ENCODE results near the gene CDH12.
"Not testable (repeated sequence)": the region's sequence is repeated elsewhere in the genome, so short reads cannot be mapped to it uniquely, and the experiment has no call there.

The CDH12 gene

GRCh38 chr5:22852807-22853660, at the start of gene CDH12:
Gene CDH12, minus strand, starts transcription at chr5:22853344.
- peak; percentile 64 to 98 for DNase-seq

DNA sequence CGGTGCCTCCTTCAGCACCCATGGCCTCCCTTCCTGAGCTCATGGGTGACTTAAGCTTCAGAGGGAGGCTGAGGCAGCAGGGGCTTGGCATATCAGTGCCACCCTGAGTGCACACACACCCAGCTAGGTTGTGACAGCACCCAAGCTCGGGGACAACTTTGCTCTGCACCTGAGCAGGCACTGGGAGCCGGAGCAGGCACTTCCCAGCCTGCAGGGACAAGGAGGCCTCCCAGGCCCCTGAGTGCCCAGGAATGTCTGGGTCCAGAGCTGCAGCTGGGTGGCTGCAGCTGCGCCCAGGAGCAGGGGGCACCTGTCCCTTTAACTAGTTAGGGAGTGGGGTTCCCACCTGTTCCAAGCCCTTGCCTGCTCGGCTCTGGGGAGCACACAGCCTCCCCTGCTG, 48.7 kb upstream of the CDH12 start:
- no peak for DNase-seq

DNA sequence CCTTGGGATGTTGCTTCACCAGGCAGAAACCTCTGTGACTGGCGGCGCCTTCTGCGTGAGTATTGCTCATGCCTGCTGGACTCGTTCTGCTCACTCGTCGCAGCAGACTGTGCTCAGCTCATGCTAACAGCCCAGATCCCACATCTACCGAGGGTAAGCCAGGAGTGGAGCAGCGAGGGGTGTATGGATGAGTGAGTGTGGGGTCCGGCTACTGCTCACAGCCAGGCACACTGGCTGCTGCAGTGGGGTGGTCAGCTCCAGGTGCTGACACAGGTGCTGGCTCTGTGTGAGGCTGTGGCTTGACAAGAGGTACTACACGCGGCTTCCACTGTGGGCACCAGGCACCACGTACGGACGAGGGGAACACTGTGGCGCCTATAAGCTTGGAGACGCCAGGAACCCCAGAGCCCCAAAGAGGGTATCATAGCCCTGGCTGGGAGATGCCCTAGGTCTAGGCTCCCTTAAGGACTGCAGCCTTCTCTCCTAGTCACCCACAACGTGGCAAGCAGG, 47.7 kb upstream of the CDH12 start:
- no peak for DNase-seq

DNA sequence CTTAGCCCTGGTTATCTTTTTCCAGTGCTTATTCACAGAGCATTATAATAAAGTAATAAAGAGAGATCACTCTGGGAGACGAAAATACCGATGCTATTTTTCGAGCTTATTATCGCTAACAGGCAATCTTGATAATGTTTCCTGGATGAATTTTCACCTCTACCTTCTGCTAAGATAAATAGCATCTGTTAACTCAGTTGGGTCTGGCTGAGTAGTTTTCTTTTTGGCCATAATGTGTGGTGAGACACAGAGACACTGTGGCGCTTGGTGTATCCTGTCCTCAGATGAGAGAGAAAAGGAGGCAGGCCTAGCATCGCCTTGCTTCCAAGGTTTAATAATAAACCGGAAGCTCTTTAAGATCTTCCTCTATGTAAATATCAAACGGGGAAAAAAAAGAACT, 46.2 kb upstream of the CDH12 start:
- DNase-seq: no peak

- DNase-seq: no peak
Observed at GRCh38 chr5:22896152-22896551, 43.0 kb upstream of the CDH12 start.

GRCh38 chr5:22892441-22892840, 39.3 kb upstream of the CDH12 start:
- DNase-seq: no peak

DNA sequence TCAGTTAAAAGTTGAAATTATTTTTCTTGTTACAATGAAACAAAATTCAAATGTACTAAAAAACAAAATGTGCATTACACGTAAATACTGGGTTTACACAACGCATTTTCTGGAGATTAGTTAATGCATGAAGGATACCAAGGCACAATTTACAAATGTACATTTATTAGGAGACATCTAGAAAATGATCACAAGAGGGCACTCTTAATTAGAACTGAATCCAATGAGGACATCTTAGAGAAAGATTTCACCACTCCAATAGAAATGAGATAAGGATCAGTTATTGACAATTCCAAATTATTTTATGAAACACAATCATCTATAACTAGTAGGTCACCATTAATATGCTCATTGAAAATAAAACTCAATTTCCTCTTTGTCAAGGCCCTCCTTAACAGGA, 36.6 kb upstream of the CDH12 start:
- DNase-seq: no peak

DNA sequence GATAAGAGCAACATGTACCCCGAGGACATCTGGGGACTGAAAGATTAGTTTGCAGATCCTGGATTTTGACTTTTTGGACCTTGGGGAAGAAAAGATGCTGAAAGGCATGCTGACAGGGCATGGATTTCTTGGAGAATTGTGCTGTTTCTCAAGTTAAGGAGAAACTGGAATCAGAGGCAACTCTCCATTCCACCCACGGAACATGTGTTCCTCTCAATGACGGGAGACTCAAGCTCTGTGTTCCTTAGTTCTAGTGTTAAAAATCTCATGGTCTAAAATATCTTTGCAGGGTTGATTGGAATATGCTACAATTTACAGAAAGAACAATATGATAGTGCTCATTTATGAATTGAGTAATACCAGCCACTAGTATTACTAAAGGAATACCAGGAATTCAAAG, 34.4 kb upstream of the CDH12 start:
- no peak for DNase-seq

DNA sequence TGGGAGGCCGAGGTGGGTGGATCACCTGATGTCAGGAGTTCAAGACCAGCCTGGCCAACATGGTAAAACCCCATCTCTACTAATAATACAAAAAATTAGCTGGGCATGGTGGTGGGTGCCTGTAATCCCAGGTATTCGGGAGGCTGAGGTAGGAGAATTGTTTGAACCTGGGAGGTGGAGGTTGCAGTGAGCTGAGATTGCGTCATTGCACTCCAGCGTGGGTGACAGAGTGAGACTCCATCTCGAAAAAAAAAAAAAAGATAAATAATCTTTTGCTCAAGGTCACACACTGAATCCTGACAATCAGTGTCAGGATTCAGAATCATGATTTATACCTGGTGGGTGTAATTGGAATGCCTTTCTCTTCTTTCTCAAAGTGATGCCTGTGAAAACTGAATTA, 5.8 kb upstream of the CDH12 start:
- DNase-seq: not testable (repeated sequence)

DNA sequence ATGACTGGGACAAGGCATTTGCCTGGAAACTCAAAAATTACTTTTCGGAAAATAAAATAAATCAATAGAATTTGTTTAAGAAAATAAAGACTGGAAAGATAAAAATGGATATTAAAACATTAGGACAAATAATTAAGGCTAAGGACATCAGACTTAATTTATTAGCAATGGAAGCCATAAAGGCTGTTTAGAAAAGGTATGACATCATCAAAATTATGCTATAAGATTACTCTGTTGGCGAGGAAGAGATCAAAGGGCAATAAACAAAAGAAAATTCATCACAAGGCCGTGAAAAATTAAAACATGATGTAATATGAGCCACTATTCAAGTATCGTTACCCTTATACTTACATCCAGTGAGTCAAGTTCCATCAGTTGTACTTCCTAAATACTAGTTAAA, 2.7 kb upstream of the CDH12 start:
- no peak for DNase-seq

GRCh38 chr5:22850981-22851380, 2.2 kb downstream of the CDH12 start:
- DNase-seq: no peak

DNA sequence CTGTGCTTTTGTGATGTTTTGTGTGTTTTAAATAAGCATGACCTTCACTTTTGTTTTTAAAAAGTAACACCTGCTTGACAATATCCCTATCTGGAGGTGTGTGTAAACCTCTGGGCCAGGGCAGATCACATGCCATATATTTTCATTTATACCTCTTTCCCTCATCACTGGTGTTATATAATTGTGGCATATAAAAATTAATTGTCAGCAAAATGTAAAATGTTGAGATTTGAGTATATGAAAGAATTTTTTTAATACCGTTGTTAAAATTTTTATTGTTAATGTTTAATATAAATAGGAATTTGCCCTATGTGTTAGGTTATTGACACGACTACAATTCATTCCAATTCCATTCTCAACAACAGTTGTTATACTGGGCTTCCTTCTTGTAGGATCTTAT, 6.5 kb downstream of the CDH12 start:
- no peak for DNase-seq

DNA sequence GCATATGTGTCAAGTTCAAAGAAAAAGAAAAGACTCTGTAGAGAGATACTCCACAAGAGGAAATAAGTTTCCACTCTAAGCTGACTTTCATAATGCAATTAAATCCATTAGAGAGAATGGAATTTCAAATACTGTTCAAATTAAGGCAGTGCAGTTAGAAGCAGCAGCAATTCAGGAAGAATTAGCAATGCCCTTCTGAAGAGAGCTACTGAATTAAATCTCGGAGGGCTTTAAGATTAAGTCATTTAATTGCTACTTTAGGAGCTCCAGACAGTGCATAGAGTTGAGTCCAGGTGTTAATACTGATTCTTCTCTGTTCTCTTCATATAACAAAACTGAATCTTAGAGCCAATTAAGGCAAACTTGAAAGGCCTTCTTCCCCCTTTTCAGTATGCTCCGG, 8.5 kb downstream of the CDH12 start:
- no peak for DNase-seq

DNA sequence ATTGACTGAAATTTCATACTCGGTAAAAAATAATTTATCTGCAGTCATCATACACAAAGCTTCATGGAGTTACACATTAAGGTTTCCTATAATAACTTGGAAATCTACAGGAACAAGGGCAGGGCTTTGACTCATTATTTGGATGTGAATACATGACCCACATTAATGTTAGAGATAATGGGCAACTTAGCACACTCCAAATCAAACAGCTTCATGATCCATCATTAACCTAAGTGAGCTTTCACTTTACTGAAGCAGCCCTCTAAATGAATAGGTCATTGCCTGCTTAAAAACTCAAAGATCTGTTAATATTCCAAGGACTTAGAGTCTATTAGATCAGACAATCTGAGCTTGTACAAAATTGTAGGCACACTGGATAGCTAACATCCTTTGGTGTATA, 9.0 kb downstream of the CDH12 start:
- DNase-seq: no peak

DNA sequence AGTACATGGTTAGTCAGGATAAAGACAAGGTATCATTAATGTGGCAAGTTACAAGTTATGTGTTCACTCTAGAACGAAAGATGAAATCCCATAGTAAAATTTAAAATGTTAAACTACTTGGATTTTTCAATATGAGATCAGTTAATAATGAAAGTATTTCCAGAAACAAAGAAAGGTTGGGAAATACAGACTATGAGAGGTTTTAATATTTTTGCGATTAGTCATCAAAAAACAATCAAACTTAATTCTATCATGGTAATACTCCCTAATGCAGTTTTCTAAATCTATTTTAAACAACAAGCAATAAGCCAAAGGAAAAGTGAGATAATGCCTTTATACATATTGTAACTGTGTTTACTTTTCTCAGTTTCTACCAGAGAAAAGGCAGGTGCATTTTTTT, 10.6 kb downstream of the CDH12 start:
- DNase-seq: no peak

DNA sequence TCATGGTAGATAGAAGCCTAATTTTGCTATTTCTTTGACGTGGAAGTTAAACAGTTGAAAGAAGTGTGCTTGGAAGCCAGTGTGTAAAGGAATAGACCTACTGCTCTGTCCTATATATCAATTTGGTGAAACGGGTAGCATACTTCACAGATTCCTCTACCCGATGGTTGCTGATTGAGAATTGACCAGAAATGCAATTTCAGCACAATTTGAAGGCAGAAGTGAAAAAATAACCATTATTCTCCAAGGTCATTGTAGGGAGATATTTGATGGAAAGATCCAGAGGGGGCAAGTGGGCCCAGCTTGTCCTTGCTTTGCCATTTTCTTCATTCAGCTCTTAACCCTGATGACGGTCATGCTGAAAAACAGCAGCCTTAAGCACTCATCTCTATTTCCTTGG, 15.3 kb downstream of the CDH12 start:
- no peak for DNase-seq

DNA sequence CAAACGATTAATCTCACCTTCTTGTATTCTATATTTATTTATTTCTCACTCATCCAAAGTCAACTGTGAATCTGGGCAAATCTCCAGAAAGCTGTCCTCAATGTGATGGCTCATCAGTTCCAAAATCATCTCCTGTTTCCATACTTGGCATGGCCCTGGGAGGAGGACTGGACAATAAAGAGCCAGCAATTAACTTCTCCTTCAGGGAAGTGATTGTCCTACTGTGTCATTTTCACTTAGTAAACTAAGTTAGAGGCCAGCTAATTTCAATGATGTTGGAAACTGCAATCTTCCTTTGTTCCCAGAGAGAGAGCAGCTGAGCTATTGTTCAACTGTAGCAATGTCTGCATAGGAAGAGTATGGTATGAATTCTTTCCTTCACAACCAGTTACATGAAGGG, 17.5 kb downstream of the CDH12 start:
- no peak for DNase-seq

DNA sequence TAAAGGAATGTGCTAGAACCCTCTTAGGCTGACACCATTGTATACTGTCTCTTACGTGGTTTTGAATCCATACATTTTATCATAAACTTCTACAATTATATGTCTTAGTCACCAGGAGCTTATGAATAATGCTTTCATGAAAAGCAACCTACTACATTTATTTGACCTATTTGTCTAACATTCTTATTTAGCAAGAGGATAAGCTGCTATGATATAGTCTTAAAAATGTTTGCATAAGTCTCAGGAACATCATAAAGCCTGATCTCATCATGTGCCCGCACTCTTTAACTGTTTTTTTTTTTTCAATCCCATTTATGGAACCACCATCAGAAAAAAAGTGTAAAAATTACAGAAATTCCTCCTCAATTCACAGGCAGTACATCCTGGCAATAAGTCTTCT, 59.7 kb downstream of the CDH12 start:
- DNase-seq: no peak

DNA sequence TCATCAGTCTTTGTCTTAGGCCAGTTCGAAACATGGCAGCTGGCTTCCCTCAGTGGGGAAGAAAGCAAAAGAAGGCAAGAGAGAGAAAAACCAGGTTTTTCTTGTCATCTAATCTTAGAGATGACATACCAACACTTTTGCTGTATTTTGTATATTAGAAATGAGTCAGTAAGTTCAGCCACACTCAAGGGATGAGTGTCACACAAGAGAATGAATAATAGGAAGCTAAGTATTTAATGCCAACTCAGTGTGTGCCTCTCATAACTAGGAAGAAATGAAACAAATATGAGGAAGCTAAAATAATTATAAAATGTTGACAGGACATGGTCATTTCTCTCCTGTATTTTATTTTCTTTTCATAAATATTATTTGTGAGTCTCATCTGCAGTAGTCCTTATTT, 65.3 kb downstream of the CDH12 start:
- no peak for DNase-seq

DNA sequence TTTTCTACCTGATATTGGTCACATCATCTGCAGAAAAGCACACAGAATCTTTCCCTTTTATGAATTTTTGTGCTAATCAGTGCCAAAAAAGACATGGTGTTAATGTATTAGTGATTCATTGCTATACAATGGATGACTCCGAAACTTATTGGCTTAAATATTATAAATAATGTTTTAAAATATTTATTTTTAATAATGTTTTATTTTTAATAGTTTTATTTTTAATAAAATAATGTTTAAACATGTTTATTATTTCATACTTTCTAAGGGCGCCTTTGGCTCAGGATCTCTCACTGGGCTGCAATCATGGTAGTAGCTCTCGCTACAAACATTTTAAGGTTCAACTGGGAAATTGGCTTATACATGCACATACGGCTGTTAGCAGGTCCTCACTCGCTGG, 65.7 kb downstream of the CDH12 start:
- DNase-seq: no peak

- no peak for DNase-seq
Observed at GRCh38 chr5:22780756-22781155, 72.4 kb downstream of the CDH12 start.

- no peak for DNase-seq
Observed at GRCh38 chr5:22779499-22779898, 73.6 kb downstream of the CDH12 start.

- DNase-seq: no peak
Observed at GRCh38 chr5:22776285-22776684, 76.9 kb downstream of the CDH12 start.

DNA sequence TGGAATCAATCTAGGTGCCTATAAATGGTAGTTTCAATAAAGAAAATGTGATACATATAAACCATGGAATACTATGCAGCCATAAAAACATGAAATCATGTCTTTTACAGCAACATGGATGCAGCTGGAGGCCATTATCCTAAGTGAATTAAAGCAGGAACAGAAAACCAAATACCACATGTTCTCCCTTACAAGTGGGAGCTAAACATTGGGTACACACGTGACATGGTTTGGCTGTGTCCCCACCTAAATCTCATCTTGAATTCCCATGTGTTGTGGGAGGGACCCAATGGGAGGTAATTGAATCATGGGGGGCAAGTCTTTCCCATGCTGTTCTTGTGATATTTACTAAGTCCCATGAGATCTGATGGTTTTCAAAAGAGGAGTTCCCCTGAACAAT, 78.9 kb downstream of the CDH12 start:
- not testable (repeated sequence) for DNase-seq

- DNase-seq: no peak
Observed at GRCh38 chr5:22764736-22765135, 88.4 kb downstream of the CDH12 start.
